OCI-LY7 (cell line): ENCODE measurements around the gene PLPPR1. TPM values are rescaled to one million over a fixed set of nuclear protein-coding genes. Genes with fewer than 3 reads are reported as not detected.

Experiments used
- BruUV-seq: library from RNA; stranded (reverse); fragments of 400-500 nt; replicated peaks from 2 replicates; lab custom pipeline; 2021; lab: Mats Ljungman, UMichigan
- CTCF ChIA-PET: fragments of 300-600 bp; sonication (Branson Sonifier 250); formaldehyde crosslinking; loops from one replicate; lab custom pipeline; 2022; ENCODE audit warnings: antibody characterized with exemption; ENCODE audit not compliant: unreplicated experiment; lab: Charles Lee
- POLR2A ChIA-PET: fragments of 300-600 bp; sonication (Branson Sonifier 250); formaldehyde crosslinking; loops from one replicate; lab custom pipeline; 2022; ENCODE audit warnings: antibody characterized with exemption; lab: Charles Lee
- DNase-seq: peaks from one replicate; pipeline ENCODE4 v3.0.0-alpha.2; 2015; ENCODE audit warnings: low spot score
- H2AFZ ChIP-seq: fragments of 200-600 bp; sonication (generic), shearing (Covaris generic); 2 replicates; pipeline ENCODE4 v1.6.1; 2014; ENCODE audit warnings: mild to moderate bottlenecking, antibody characterized with exemption, low read length, moderate library complexity
- H3K27ac ChIP-seq: fragments of 200-600 bp; sonication (generic); 2 replicates; pipeline ENCODE4 v1.5.1; 2014; ENCODE audit warnings: mixed run types, low read depth, mild to moderate bottlenecking, moderate library complexity, low read length, inconsistent platforms; ENCODE audit not compliant: poor library complexity, severe bottlenecking
- H3K36me3 ChIP-seq: fragments of 200-600 bp; sonication (generic); 2 replicates; pipeline ENCODE4 v1.6.1; 2014; ENCODE audit warnings: mild to moderate bottlenecking, antibody characterized with exemption, low read length, moderate library complexity, mixed read lengths; ENCODE audit not compliant: insufficient read depth
- H3K4me1 ChIP-seq: fragments of 200-600 bp; sonication (generic); 2 replicates; pipeline ENCODE4 v1.5.1; 2014; ENCODE audit warnings: mild to moderate bottlenecking, low read length; ENCODE audit not compliant: insufficient read depth, poor library complexity, severe bottlenecking
- H3K4me2 ChIP-seq: fragments of 200-600 bp; sonication (generic); 2 replicates; pipeline ENCODE4 v1.6.1; 2014; ENCODE audit warnings: mild to moderate bottlenecking, low read length
- H3K4me3 ChIP-seq: fragments of 200-600 bp; sonication (generic); 2 replicates; pipeline ENCODE4 v1.5.1; 2014; ENCODE audit warnings: mild to moderate bottlenecking, low read depth, low read length; ENCODE audit not compliant: poor library complexity, severe bottlenecking
- H3K79me2 ChIP-seq: fragments of 200-600 bp; sonication (generic); 2 replicates; pipeline ENCODE4 v1.6.1; 2016; ENCODE audit warnings: low read depth, mild to moderate bottlenecking, low read length, moderate library complexity, mixed read lengths; ENCODE audit not compliant: insufficient read depth
- H3K9me2 ChIP-seq: fragments of 200-600 bp; sonication (generic); 2 replicates; pipeline ENCODE4 v1.6.1; 2016; ENCODE audit warnings: mild to moderate bottlenecking, low read length, mixed read lengths; ENCODE audit not compliant: insufficient read depth
- H3K9me3 ChIP-seq: fragments of 200-600 bp; sonication (generic); 2 replicates; pipeline ENCODE4 v1.6.1; 2014; ENCODE audit warnings: mild to moderate bottlenecking, mixed run types, low read length, mixed read lengths
- H4K20me1 ChIP-seq: fragments of 200-600 bp; sonication (generic); 2 replicates; pipeline ENCODE4 v1.6.1; 2014; ENCODE audit warnings: mild to moderate bottlenecking, antibody characterized with exemption, low read length, moderate library complexity, mixed read lengths; ENCODE audit not compliant: insufficient read depth
- EZH2phosphoT487 ChIP-seq: fragments of 200-600 bp; sonication (generic); IDR thresholded peaks from 2 replicates; pipeline ENCODE4 v1.6.1; 2018; ENCODE audit warnings: low read depth, borderline replicate concordance, mild to moderate bottlenecking, mixed run types, antibody characterized with exemption, low read length, moderate library complexity, mixed read lengths
- intact Hi-C: fragments of 100-400 bp; cut with micrococcal nuclease; formaldehyde crosslinking; loops from one replicate; pipeline ENCODE4 v1.10.0; 2022; ENCODE audit not compliant: unreplicated experiment
- total RNA-seq, 2 experiments: library from RNA; depleted of rRNA in 1 of 2; stranded (reverse); fragments of >200 nt in 1 of 2; shearing (Covaris generic) in 1 of 2; gene quantifications; 2 replicates each; pipeline ENCODE4 v1.2.3, GENCODE V29; 2014 to 2022
- TF ChIP-seq, protein P1 (sequence below): fragments of 200-600 bp; sonication (generic); conservative IDR thresholded peaks from 2 replicates; pipeline ENCODE4 v1.5.1; 2014; ENCODE audit warnings: mild to moderate bottlenecking, antibody characterized with exemption, low read length, moderate library complexity, mixed read lengths

Gene PLPPR1
- total RNA-seq, 2 experiments from 2014 or later: not detected

DNA sequence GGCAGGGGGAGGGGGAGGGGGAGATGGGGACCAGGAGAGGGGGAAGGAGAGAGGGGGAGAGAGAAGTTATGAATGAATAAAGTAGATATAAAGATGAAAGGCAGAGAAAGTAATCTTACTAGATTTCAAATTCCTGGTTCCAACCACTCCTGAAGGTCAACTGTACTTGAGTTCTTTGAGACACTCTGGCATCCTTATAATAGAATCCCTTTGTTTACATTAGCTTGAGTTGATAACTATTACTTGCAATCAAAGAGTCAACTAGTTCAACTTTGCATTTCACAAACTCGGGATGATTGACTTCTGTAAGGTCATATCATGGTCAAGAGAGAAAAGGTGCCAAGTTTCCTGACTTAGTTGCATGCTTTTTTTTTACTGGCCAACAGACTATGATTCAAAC lies 314.1 kb downstream of the PLPPR1 start:
- Histone ChIP-seq H3K4me2 (no peak overlapping the region), H4K20me1 (no peaks in the 10 kb centered on the region), H3K27ac (no peak overlapping the region), H3K4me3 (no peak overlapping the region), H3K79me2 (no peaks in the 10 kb centered on the region), H3K9me2 (no peaks in the 10 kb centered on the region), H3K9me3 (no peaks in the 10 kb centered on the region), H2AFZ (no peak overlapping the region), H3K36me3 (no peaks in the 10 kb centered on the region), H3K4me1 (no peaks in the 10 kb centered on the region)
- intact Hi-C loops: no loop called here
- no peak for TF ChIP-seq EZH2phosphoT487
- TF ChIP-seq, protein P1, sequence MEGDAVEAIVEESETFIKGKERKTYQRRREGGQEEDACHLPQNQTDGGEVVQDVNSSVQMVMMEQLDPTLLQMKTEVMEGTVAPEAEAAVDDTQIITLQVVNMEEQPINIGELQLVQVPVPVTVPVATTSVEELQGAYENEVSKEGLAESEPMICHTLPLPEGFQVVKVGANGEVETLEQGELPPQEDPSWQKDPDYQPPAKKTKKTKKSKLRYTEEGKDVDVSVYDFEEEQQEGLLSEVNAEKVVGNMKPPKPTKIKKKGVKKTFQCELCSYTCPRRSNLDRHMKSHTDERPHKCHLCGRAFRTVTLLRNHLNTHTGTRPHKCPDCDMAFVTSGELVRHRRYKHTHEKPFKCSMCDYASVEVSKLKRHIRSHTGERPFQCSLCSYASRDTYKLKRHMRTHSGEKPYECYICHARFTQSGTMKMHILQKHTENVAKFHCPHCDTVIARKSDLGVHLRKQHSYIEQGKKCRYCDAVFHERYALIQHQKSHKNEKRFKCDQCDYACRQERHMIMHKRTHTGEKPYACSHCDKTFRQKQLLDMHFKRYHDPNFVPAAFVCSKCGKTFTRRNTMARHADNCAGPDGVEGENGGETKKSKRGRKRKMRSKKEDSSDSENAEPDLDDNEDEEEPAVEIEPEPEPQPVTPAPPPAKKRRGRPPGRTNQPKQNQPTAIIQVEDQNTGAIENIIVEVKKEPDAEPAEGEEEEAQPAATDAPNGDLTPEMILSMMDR: no peak
- DNase-seq: no peak
- BruUV-seq: no TSS peak
- POLR2A ChIA-PET: no interaction called here
- CTCF ChIA-PET: no interaction called here

DNA sequence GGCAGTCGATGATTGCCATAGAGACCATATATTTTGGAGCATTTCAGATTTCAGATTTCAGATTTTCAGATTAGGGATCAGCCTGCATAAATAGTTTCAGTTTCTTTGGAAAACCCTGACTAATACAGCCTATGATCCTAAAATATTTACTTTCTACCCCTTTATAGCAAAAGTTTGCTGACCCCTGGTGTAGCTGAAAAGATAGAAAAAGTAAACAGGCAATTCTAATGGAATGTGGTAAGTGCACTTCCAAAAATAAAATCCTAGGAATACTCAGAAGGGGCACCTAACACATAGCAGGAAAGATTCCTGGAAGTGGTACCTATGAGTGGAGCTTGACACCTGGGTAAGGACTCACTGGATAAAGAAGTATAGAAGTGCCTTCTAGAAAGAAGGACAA lies 321.8 kb downstream of the PLPPR1 start:
- H4K20me1 ChIP-seq: no peaks in the 10 kb centered on the region
- H3K4me3 ChIP-seq: no peak overlapping the region
- ChIA-PET CTCF (no interaction called here), POLR2A (interaction anchor here (0.7 kb wide), 1 partner anchor 154 kb away, joined by 3 read pairs; no protein-coding TSS in a partner anchor)
- no peak for DNase-seq
- H3K79me2 ChIP-seq: no peaks in the 10 kb centered on the region
- no peaks in the 10 kb centered on the region for H3K36me3 ChIP-seq
- BruUV-seq: no TSS peak
- no peaks in the 10 kb centered on the region for H3K4me1 ChIP-seq
- no peak overlapping the region for H2AFZ ChIP-seq
- no peaks in the 10 kb centered on the region for H3K9me2 ChIP-seq
- intact Hi-C loops: no loop called here
- no peaks in the 10 kb centered on the region for H3K9me3 ChIP-seq
- TF ChIP-seq, protein P1: no peak
- no peak for TF ChIP-seq EZH2phosphoT487
- no peak overlapping the region for H3K4me2 ChIP-seq
- H3K27ac ChIP-seq: no peak overlapping the region

DNA sequence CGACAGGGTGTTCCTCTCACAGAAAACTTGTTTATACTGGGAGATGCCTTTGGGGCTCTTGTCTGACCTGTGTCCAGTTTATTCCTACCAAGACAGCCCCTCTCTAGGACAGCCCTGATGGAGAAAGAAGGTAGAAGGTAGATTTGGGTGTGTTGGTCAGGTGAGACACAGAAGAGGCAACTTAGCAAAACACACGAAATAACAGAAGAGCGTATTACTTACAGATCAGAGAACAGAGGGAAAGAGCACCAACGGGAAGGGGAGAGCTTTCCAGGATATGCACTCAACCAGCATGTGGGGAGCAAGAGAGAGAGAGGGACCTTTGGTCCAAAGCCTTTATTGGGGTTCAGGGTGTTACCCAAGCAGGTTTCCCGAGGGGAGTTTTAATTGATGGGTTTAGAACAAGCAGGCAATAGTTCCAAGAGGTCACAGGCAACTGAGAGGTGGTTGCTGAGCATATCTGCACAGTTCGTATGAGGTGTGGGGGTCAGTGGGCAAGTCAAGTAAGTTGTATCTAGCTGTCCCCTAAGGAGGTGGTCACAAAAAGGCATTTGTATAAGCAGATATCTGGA lies 324.5 kb downstream of the PLPPR1 start:
- Histone ChIP-seq H3K9me2 (no peaks in the 10 kb centered on the region), H4K20me1 (no peaks in the 10 kb centered on the region), H3K27ac (no peak overlapping the region), H3K4me3 (no peak overlapping the region), H2AFZ (no peak overlapping the region), H3K36me3 (no peaks in the 10 kb centered on the region), H3K79me2 (no peaks in the 10 kb centered on the region), H3K9me3 (no peaks in the 10 kb centered on the region), H3K4me1 (no peaks in the 10 kb centered on the region), H3K4me2 (no peak overlapping the region)
- TF ChIP-seq EZH2phosphoT487: no peak
- TF ChIP-seq, protein P1: no peak
- ChIA-PET POLR2A (no interaction called here), CTCF (no interaction called here)
- no peak for DNase-seq
- no TSS peak for BruUV-seq
- intact Hi-C loops: no loop called here
